Lung (tissue), 12 donors: Measurements from ENCODE around the gene TMEM263. TPM values are rescaled to one million over a fixed set of nuclear protein-coding genes. Genes with fewer than 3 reads are reported as not detected.

Experiments
- ATAC-seq: fragments of 200-7000 bp; cut with Tn5 transposase; one replicate; pipeline ENCODE4 v1.9.1; 2020; ENCODE audit warnings: moderate number of reproducible peaks; ENCODE audit not compliant: insufficient read depth, low FRiP score
- DNase-seq, 3 donors: peaks; one replicate each; pipeline ENCODE4 v3.0.0-alpha.2; 2013 to 2017
- H3K27ac ChIP-seq, 2 donors: one replicate each; pipeline ENCODE4 v1.5.1; 2013; ENCODE audit warnings: mild to moderate bottlenecking in 2 of 2, moderate library complexity in 2 of 2, control low read depth in 1 of 2, inconsistent platforms in 1 of 2, low read depth in 1 of 2, low read length in 1 of 2
- H3K27me3 ChIP-seq, 3 donors: one replicate each; pipeline ENCODE4 v1.5.1; 2013; ENCODE audit warnings: low read length in 2 of 3; ENCODE audit not compliant: control insufficient read depth in 3 of 3, insufficient read depth in 3 of 3
- H3K36me3 ChIP-seq, 4 donors: one replicate each; pipeline ENCODE4 v1.5.1; 2013; ENCODE audit warnings: low read length in 4 of 4, mild to moderate bottlenecking in 1 of 4, moderate library complexity in 1 of 4; ENCODE audit not compliant: control insufficient read depth in 4 of 4, insufficient read depth in 4 of 4
- H3K4me1 ChIP-seq, 5 donors: one replicate each; pipeline ENCODE4 v1.5.1; 2013; ENCODE audit warnings: low read length in 5 of 5, mild to moderate bottlenecking in 2 of 5, moderate library complexity in 1 of 5; ENCODE audit not compliant: control insufficient read depth in 5 of 5, insufficient read depth in 5 of 5
- H3K4me3 ChIP-seq: one replicate; pipeline ENCODE4 v1.5.1; 2013; ENCODE audit warnings: mild to moderate bottlenecking, control low read depth, moderate library complexity
- H3K9ac ChIP-seq, 2 donors: one replicate each; pipeline ENCODE4 v1.5.1; 2013; ENCODE audit warnings: low read length in 2 of 2, control low read depth in 1 of 2; ENCODE audit not compliant: insufficient read depth in 1 of 2
- H3K9me3 ChIP-seq, 4 donors: one replicate each; pipeline ENCODE4 v1.5.1; 2013; ENCODE audit warnings: low read length in 3 of 4, mild to moderate bottlenecking in 1 of 4, moderate library complexity in 1 of 4; ENCODE audit not compliant: control insufficient read depth in 4 of 4, insufficient read depth in 3 of 4
- CTCF ChIP-seq: IDR thresholded peaks from 2 replicates; pipeline ENCODE4 v1.5.1; 2012; ENCODE audit warnings: mild to moderate bottlenecking; ENCODE audit errors: control extremely low read depth, extremely low read depth
- WGBS, 2 donors: extraction: QIAGEN DNeasy Blood & Tissue Kit; methylation state at CpG; one replicate each; pipeline ENCODE4 v1.1.7; 2013; 5-methylcytosine and 5-hydroxymethylcytosine counted together
- polyA plus RNA-seq, 2 donors: library from polyadenylated mRNA; stranded (reverse); fragments of 200-250 nt; gene quantifications; one replicate each; pipeline ENCODE4 v1.2.1, GENCODE V29; 2013
- total RNA-seq, 2 donors: library from RNA; depleted of rRNA in 1 of 2; stranded (reverse); fragments of >200 nt in 1 of 2; gene quantifications; one replicate each; pipeline ENCODE4 v1.2.1, GENCODE V29; 2014 to 2021
- donor health status: control.
- donor health status: control.
- donor health status: Bipolar disorder and iron deficiency.
- donor health status: healthy.
- donor health status: DM: yes; HTN: yes; CAD: no.

Gene TMEM263
- total and polyA plus RNA-seq, 4 donors = 9.6 to 73.9 (median 22.2) TPM

GRCh38 chr12:106960443-106960842, 4.7 kb downstream of the TMEM263 start:
- H3K9me3 ChIP-seq = no peaks in the 10 kb centered on the region
- H3K27ac ChIP-seq = no peak overlapping the region
- no peak for TF ChIP-seq CTCF
- DNase-seq (no peak), ATAC-seq (no peak)
- peaks cover 0 to 16% (median 8%) of the 10 kb centered on the region in 5 donors for H3K4me1 ChIP-seq
- 84 to 93% methylated on average over 3 of the region's 3 CpGs for WGBS, 2 donors
- H3K27me3 ChIP-seq = no peaks in the 10 kb centered on the region
- no peak overlapping the region for H3K9ac ChIP-seq
- H3K4me3 ChIP-seq = no peak overlapping the region
- peaks cover 0 to 12% (median 3%) of the 10 kb centered on the region in 4 donors for H3K36me3 ChIP-seq

DNA sequence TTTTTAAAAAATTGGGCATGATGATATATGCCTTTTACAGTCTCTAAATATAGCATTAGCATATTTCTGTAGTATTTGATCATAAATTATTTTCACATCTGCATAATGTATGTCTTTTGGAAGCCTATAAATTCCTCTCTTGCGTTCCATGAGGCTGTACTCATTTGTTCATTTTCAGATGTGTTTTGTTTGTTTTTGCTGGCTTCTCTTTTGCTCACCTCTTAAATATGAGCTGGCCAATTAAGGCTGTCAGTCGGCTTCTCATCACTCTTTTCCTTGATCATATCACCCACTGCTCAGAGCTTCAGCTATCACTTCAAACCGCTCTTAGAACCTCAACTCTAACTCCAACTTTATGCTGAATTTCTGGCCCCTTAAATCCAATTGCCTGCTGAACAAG, 6.6 kb downstream of the TMEM263 start:
- H3K27ac ChIP-seq = no peak overlapping the region
- WGBS, 2 donors = 95 to 98% methylated on average over 3 of the region's 3 CpGs
- no peak overlapping the region for H3K4me3 ChIP-seq
- TF ChIP-seq CTCF = no peak
- ATAC-seq (no peak), DNase-seq (no peak)
- no peak overlapping the region for H3K9ac ChIP-seq
- H3K4me1 ChIP-seq = peaks cover 0 to 15% (median 8%) of the 10 kb centered on the region in 5 donors
- peaks cover 3 to 21% (median 4%) of the 10 kb centered on the region in 4 donors for H3K36me3 ChIP-seq
- H3K9me3 ChIP-seq = no peaks in the 10 kb centered on the region
- no peaks in the 10 kb centered on the region for H3K27me3 ChIP-seq

GRCh38 chr12:106964526-106964925, 8.8 kb downstream of the TMEM263 start:
- no peak overlapping the region for H3K27ac ChIP-seq
- peaks cover 0 to 4% (median 0%) of the 10 kb centered on the region in 5 donors for H3K4me1 ChIP-seq
- no peak overlapping the region for H3K4me3 ChIP-seq
- no peak for DNase-seq
- H3K27me3 ChIP-seq = no peaks in the 10 kb centered on the region
- H3K9ac ChIP-seq = no peak overlapping the region
- peaks cover 4 to 33% (median 8%) of the 10 kb centered on the region in 4 donors for H3K36me3 ChIP-seq
- WGBS, 2 donors = 81 to 88% methylated on average over 2 of the region's 2 CpGs
- TF ChIP-seq CTCF = no peak
- H3K9me3 ChIP-seq = no peaks in the 10 kb centered on the region
- ATAC-seq = no peak

GRCh38 chr12:106971065-106971464, 15.4 kb downstream of the TMEM263 start:
- WGBS, 2 donors = 95% methylated on average over 2 of the region's 2 CpGs
- peaks cover 0 to 13% (median 5%) of the 10 kb centered on the region in 5 donors for H3K4me1 ChIP-seq
- no peak overlapping the region for H3K4me3 ChIP-seq
- no peak for TF ChIP-seq CTCF
- no peak overlapping the region for H3K27ac ChIP-seq
- no peak for ATAC-seq
- H3K9me3 ChIP-seq = no peaks in the 10 kb centered on the region
- H3K27me3 ChIP-seq = no peaks in the 10 kb centered on the region
- H3K9ac ChIP-seq = no peak overlapping the region
- H3K36me3 ChIP-seq = peaks cover 5 to 57% (median 14%) of the 10 kb centered on the region in 4 donors
- DNase-seq = no peak
